HEK293 (cell line): ENCODE data around the gene COASY.
A peak's percentile ranks its signal among the peaks of the same experiment; 100 is the strongest.

ENCODE experiments used
- BCL11A ChIP-seq: fragments of 450-650 bp; formaldehyde crosslinking; IDR thresholded peaks from 2 replicates; pipeline ENCODE4 v1.5.1; 2016; ENCODE audit warnings: low read depth, missing biosample characterization, missing genetic modification characterization
- GLIS1 ChIP-seq: fragments of 450-650 bp; formaldehyde crosslinking; IDR thresholded peaks from 2 replicates; pipeline ENCODE4 v1.5.1; 2016; ENCODE audit warnings: missing biosample characterization, missing genetic modification characterization
- IKZF3 ChIP-seq: fragments of 450-650 bp; IDR thresholded peaks from 2 replicates; pipeline ENCODE4 v1.5.0; 2018; ENCODE audit warnings: missing biosample characterization, mild to moderate bottlenecking, missing genetic modification characterization, moderate library complexity
- MYNN ChIP-seq: fragments of 450-650 bp; formaldehyde crosslinking; IDR thresholded peaks from 2 replicates; pipeline ENCODE4 v1.5.1; 2016; ENCODE audit warnings: missing biosample characterization, missing genetic modification characterization, borderline replicate concordance
- PRDM10 ChIP-seq: fragments of 450-650 bp; formaldehyde crosslinking; IDR thresholded peaks from 2 replicates; pipeline ENCODE4 v1.5.1; 2016; ENCODE audit warnings: missing biosample characterization, missing genetic modification characterization
- REST ChIP-seq: fragments of 450-650 bp; formaldehyde crosslinking; IDR thresholded peaks from 2 replicates; pipeline ENCODE4 v1.5.1; 2016; ENCODE audit warnings: missing biosample characterization, missing genetic modification characterization
- SCRT2 ChIP-seq: fragments of 450-650 bp; formaldehyde crosslinking; IDR thresholded peaks from 2 replicates; pipeline ENCODE4 v1.5.1; 2016; ENCODE audit warnings: missing biosample characterization, missing genetic modification characterization
- SP2 ChIP-seq: fragments of 450-650 bp; formaldehyde crosslinking; IDR thresholded peaks from 2 replicates; pipeline ENCODE4 v1.5.1; 2016; ENCODE audit warnings: missing biosample characterization, missing genetic modification characterization
- TRIM28 ChIP-seq: IDR thresholded peaks from 2 replicates; pipeline ENCODE4 v1.6.1; 2011; ENCODE audit warnings: low read length, control low read depth, borderline replicate concordance
- ZBTB1 ChIP-seq: fragments of 450-650 bp; formaldehyde crosslinking; IDR thresholded peaks from 2 replicates; pipeline ENCODE4 v1.5.1; 2016; ENCODE audit warnings: missing biosample characterization, missing genetic modification characterization
- ZBTB8A ChIP-seq: fragments of 450-650 bp; formaldehyde crosslinking; IDR thresholded peaks from 2 replicates; pipeline ENCODE4 v1.5.1; 2016; ENCODE audit warnings: missing biosample characterization, missing genetic modification characterization
- ZNF184 ChIP-seq: fragments of 450-650 bp; IDR thresholded peaks from 2 replicates; pipeline ENCODE4 v1.5.1; 2018; ENCODE audit warnings: missing biosample characterization, mild to moderate bottlenecking, missing genetic modification characterization
- ZNF221 ChIP-seq: fragments of 450-650 bp; formaldehyde crosslinking; IDR thresholded peaks from 2 replicates; pipeline ENCODE4 v1.5.1; 2017; ENCODE audit warnings: missing biosample characterization, missing genetic modification characterization, borderline replicate concordance
- ZNF274 ChIP-seq, 2 experiments: fragments of 200-500 bp in 1 of 2; fragments of 450-650 bp in 1 of 2; sonication (Bioruptor generic) in 1 of 2; formaldehyde crosslinking in 1 of 2; IDR thresholded peaks; 2 replicates each; pipeline versions ENCODE4 v1.5.1 to v1.6.1; 2014 to 2016; ENCODE audit warnings: borderline replicate concordance in 1 of 2, inconsistent platforms in 1 of 2, low read length in 1 of 2, missing biosample characterization in 1 of 2, missing genetic modification characterization in 1 of 2
- ZNF335 ChIP-seq: fragments of 450-650 bp; formaldehyde crosslinking; conservative IDR thresholded peaks from 2 replicates; pipeline ENCODE4 v1.5.1; 2016; ENCODE audit warnings: missing biosample characterization, missing genetic modification characterization
- ZNF433 ChIP-seq: fragments of 450-650 bp; formaldehyde crosslinking; IDR thresholded peaks from 2 replicates; pipeline ENCODE4 v1.5.1; 2016; ENCODE audit warnings: missing biosample characterization, missing genetic modification characterization, low read depth
- ZNF501 ChIP-seq: fragments of 450-650 bp; formaldehyde crosslinking; IDR thresholded peaks from 2 replicates; pipeline ENCODE4 v1.5.1; 2016; ENCODE audit warnings: missing biosample characterization, missing genetic modification characterization
- ZNF561 ChIP-seq: fragments of 450-650 bp; IDR thresholded peaks from 2 replicates; pipeline ENCODE4 v1.5.1; 2018; ENCODE audit warnings: missing biosample characterization, missing genetic modification characterization, borderline replicate concordance
- ZNF585B ChIP-seq: fragments of 450-650 bp; formaldehyde crosslinking; IDR thresholded peaks from 2 replicates; pipeline ENCODE4 v1.5.1; 2016; ENCODE audit warnings: missing biosample characterization, missing genetic modification characterization
- ZNF621 ChIP-seq: fragments of 450-650 bp; formaldehyde crosslinking; IDR thresholded peaks from 2 replicates; pipeline ENCODE4 v1.5.1; 2017; ENCODE audit warnings: missing biosample characterization, missing genetic modification characterization
- ZNF76 ChIP-seq: fragments of 450-650 bp; formaldehyde crosslinking; IDR thresholded peaks from 2 replicates; pipeline ENCODE4; 2016; ENCODE audit warnings: low read depth, missing biosample characterization, missing genetic modification characterization, borderline replicate concordance
- ZNF785 ChIP-seq: fragments of 450-650 bp; formaldehyde crosslinking; IDR thresholded peaks from 2 replicates; pipeline ENCODE4 v1.5.1; 2016; ENCODE audit warnings: missing biosample characterization, missing genetic modification characterization
- ZSCAN23 ChIP-seq: fragments of 450-650 bp; formaldehyde crosslinking; IDR thresholded peaks from 2 replicates; pipeline ENCODE4 v1.5.1; 2016; ENCODE audit warnings: missing biosample characterization, missing genetic modification characterization
- TF ChIP-seq, protein P1 (sequence below): fragments of 450-650 bp; formaldehyde crosslinking; IDR thresholded peaks from 2 replicates; pipeline ENCODE4 v1.5.1; 2016; ENCODE audit warnings: missing biosample characterization, missing genetic modification characterization

The COASY gene

DNA sequence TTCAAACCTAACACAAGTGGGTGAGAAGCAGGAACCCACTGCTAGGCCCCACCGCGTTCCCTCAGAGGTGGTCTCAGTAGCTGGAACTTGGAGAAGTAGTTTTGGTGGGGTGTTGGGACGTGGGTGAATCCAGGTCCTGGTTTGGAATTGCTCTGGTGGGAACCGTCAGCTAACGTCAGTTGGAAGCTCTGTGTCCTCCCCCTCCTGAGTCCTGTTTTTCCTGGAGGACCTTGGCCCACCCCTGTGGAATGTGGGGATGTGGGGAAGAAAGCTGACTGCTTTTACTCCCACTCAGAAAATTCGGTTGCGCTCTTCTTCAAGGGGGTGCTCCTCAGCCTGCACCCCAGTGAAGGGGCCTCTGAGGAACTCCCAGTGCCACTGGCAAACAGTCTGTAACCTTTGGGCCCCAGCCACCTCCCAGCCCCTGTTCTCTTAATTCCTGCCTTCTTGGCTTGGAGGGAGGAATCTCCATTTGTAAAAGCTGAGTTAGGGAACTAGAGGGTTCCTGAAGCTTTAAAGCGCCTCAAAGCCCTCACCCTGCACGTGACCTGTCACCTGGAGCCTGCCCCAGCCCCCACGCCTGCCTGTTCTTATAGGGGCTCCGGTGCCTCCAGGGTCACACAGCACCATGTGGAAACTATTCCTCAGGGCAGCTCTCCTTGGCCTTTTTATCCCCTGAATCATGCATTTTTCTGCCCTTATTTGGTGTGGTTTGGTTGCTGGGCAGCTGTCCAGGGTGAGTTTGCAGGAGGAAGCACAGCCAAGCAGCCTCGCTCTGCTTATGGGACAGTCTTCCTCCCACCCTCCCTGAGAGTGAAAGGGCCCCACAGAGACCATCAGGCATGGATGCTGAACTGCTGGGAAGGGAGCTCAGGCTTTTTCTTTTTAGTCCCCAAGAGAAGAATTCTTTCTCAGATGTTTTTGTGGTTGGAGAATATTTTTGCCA, 42.1 kb upstream of the COASY start (continued):
- TF ChIP-seq ZBTB1 (tag by site-specific recombination) (no peak), ZNF433 (tag by site-specific recombination) (no peak), ZNF221 (no peak), ZNF621 (tag by site-specific recombination) (no peak), ZNF274 (IDR thresholded peaks at IDR 0.05; ENCODE audit: low read length) (no peak), ZNF274 (tag by site-specific recombination; IDR thresholded peaks at IDR 0.05; ENCODE audit: borderline replicate concordance) (no peak), GLIS1 (tag by site-specific recombination) (peak; percentile 30; the same call in 1 of the 2 replicates), TRIM28 (no peak), PRDM10 (tag by site-specific recombination) (peak; percentile 38; the same call in 1 of the 2 replicates), ZNF561 (tag by site-specific recombination) (no peak), ZNF785 (no peak), ZBTB8A (tag by site-specific recombination) (no peak), ZNF501 (tag by site-specific recombination) (no peak), REST (tag by site-specific recombination) (peak; percentile 91), ZNF184 (no peak), IKZF3 (tag by site-specific recombination) (no peak), ZNF335 (tag by site-specific recombination) (no peak), MYNN (no peak), ZSCAN23 (tag by site-specific recombination) (no peak), BCL11A (tag by site-specific recombination) (no peak), SCRT2 (tag by site-specific recombination) (no peak), ZNF585B (tag by site-specific recombination) (peak; percentile 40; the same call in 1 of the 2 replicates), ZNF76 (tag by site-specific recombination) (no peak), SP2 (tag by site-specific recombination) (no peak)
- TF ChIP-seq, protein P1, sequence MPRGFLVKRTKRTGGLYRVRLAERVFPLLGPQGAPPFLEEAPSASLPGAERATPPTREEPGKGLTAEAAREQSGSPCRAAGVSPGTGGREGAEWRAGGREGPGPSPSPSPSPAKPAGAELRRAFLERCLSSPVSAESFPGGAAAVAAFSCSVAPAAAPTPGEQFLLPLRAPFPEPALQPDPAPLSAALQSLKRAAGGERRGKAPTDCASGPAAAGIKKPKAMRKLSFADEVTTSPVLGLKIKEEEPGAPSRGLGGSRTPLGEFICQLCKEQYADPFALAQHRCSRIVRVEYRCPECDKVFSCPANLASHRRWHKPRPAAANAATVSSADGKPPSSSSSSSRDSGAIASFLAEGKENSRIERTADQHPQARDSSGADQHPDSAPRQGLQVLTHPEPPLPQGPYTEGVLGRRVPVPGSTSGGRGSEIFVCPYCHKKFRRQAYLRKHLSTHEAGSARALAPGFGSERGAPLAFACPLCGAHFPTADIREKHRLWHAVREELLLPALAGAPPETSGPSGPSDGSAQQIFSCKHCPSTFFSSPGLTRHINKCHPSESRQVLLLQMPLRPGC (tag by site-specific recombination), result no peak
